HEK293 (cell line): ENCODE results near the gene TEX9.

ENCODE experiments used
- CTCF ChIA-PET: fragments of 350-600 bp; formaldehyde crosslinking; extraction: SDS; loops from one replicate; lab custom pipeline; 2021; ENCODE audit warnings: antibody characterized with exemption; lab: Yijun Ruan, JAX
- POLR2A ChIA-PET: fragments of 300-600 bp; formaldehyde crosslinking; extraction: SDS; loops from one replicate; lab custom pipeline; 2020; ENCODE audit warnings: antibody characterized with exemption, inconsistent platforms; lab: Yijun Ruan, JAX
- H3K27ac ChIP-seq: fragments of 200-500 bp; sonication (Bioruptor generic); 2 replicates; pipeline ENCODE4 v1.5.1; 2014; ENCODE audit warnings: low read depth, low read length, control low read depth, inconsistent platforms; ENCODE audit errors: extremely low read depth
- H3K36me3 ChIP-seq, 2 experiments: fragments of 200-500 bp in 1 of 2; sonication (Bioruptor generic) in 1 of 2; 1 replicate in 1 of 2; 2 replicates in 1 of 2; pipeline ENCODE4 v1.5.1; 2014 to 2017; ENCODE audit warnings: inconsistent platforms in 2 of 2, low read length in 2 of 2; ENCODE audit not compliant: control insufficient read depth in 2 of 2, insufficient read depth in 1 of 2
- H3K4me1 ChIP-seq: fragments of 200-500 bp; sonication (Bioruptor generic); 2 replicates; pipeline ENCODE4 v1.5.1; 2014; ENCODE audit warnings: mild to moderate bottlenecking, low read length, inconsistent platforms; ENCODE audit not compliant: control insufficient read depth, insufficient read depth
- H3K4me3 ChIP-seq: 2 replicates; pipeline ENCODE4 v1.5.1; 2011; ENCODE audit warnings: low read depth, mild to moderate bottlenecking, control low read depth, low read length, moderate library complexity
- H3K9me3 ChIP-seq: fragments of 200-500 bp; sonication (Bioruptor generic); 2 replicates; pipeline ENCODE4 v1.5.1; 2014; ENCODE audit warnings: low read depth, low read length, inconsistent platforms; ENCODE audit not compliant: control insufficient read depth, insufficient read depth
- BCL11B ChIP-seq: fragments of 450-650 bp; formaldehyde crosslinking; IDR thresholded peaks from 2 replicates; pipeline ENCODE4 v1.5.1; 2016; ENCODE audit warnings: low read depth, missing biosample characterization, missing genetic modification characterization
- GFI1B ChIP-seq: fragments of 450-650 bp; formaldehyde crosslinking; IDR thresholded peaks from 2 replicates; pipeline ENCODE4 v1.5.1; 2016; ENCODE audit warnings: missing biosample characterization, missing genetic modification characterization
- IKZF3 ChIP-seq: fragments of 450-650 bp; IDR thresholded peaks from 2 replicates; pipeline ENCODE4 v1.5.0; 2018; ENCODE audit warnings: missing biosample characterization, mild to moderate bottlenecking, missing genetic modification characterization, moderate library complexity
- KLF10 ChIP-seq: fragments of 450-650 bp; IDR thresholded peaks from 2 replicates; pipeline ENCODE4 v1.5.1; 2018; ENCODE audit warnings: missing biosample characterization, mild to moderate bottlenecking, missing genetic modification characterization
- KLF8 ChIP-seq: fragments of 450-650 bp; formaldehyde crosslinking; IDR thresholded peaks from 2 replicates; pipeline ENCODE4 v1.5.1; 2016; ENCODE audit warnings: missing biosample characterization, missing genetic modification characterization
- MZF1 ChIP-seq: fragments of 450-650 bp; formaldehyde crosslinking; IDR thresholded peaks from 2 replicates; pipeline ENCODE4 v1.5.1; 2017; ENCODE audit warnings: missing biosample characterization, missing genetic modification characterization, borderline replicate concordance
- OVOL3 ChIP-seq: fragments of 450-650 bp; formaldehyde crosslinking; IDR thresholded peaks from 2 replicates; pipeline ENCODE4 v1.5.1; 2016; ENCODE audit warnings: missing biosample characterization, missing genetic modification characterization
- PRDM1 ChIP-seq: fragments of 450-650 bp; formaldehyde crosslinking; IDR thresholded peaks from 2 replicates; pipeline ENCODE4; 2016; ENCODE audit warnings: missing biosample characterization, missing genetic modification characterization
- ZEB2 ChIP-seq: fragments of 450-650 bp; formaldehyde crosslinking; IDR thresholded peaks from 2 replicates; pipeline ENCODE4 v1.5.1; 2016; ENCODE audit warnings: missing biosample characterization, missing genetic modification characterization
- ZNF132 ChIP-seq: fragments of 450-650 bp; formaldehyde crosslinking; IDR thresholded peaks from 2 replicates; pipeline ENCODE4 v1.5.1; 2017; ENCODE audit warnings: missing biosample characterization, missing genetic modification characterization, borderline replicate concordance
- ZNF169 ChIP-seq: fragments of 450-650 bp; formaldehyde crosslinking; IDR thresholded peaks from 2 replicates; pipeline ENCODE4 v1.5.1; 2016; ENCODE audit warnings: missing biosample characterization, missing genetic modification characterization
- ZNF223 ChIP-seq: fragments of 450-650 bp; formaldehyde crosslinking; IDR thresholded peaks from 2 replicates; pipeline ENCODE4 v1.5.1; 2016; ENCODE audit warnings: missing biosample characterization, missing genetic modification characterization
- ZNF248 ChIP-seq: fragments of 450-650 bp; formaldehyde crosslinking; IDR thresholded peaks from 2 replicates; pipeline ENCODE4 v1.5.1; 2017; ENCODE audit warnings: missing biosample characterization, missing genetic modification characterization
- ZNF302 ChIP-seq: fragments of 450-650 bp; formaldehyde crosslinking; IDR thresholded peaks from 2 replicates; pipeline ENCODE4 v1.5.1; 2016; ENCODE audit warnings: missing biosample characterization, missing genetic modification characterization, low read depth
- ZNF394 ChIP-seq: fragments of 450-650 bp; formaldehyde crosslinking; IDR thresholded peaks from 2 replicates; pipeline ENCODE4 v1.5.1; 2016; ENCODE audit warnings: missing biosample characterization, missing genetic modification characterization, mild to moderate bottlenecking, moderate library complexity, borderline replicate concordance
- ZNF548 ChIP-seq: fragments of 450-650 bp; formaldehyde crosslinking; IDR thresholded peaks from 2 replicates; pipeline ENCODE4 v1.5.1; 2016; ENCODE audit warnings: missing biosample characterization, missing genetic modification characterization
- ZNF560 ChIP-seq: fragments of 450-650 bp; formaldehyde crosslinking; IDR thresholded peaks from 2 replicates; pipeline ENCODE4 v1.5.1; 2017; ENCODE audit warnings: missing biosample characterization, missing genetic modification characterization, borderline replicate concordance
- ZNF571 ChIP-seq: fragments of 450-650 bp; formaldehyde crosslinking; IDR thresholded peaks from 2 replicates; pipeline ENCODE4 v1.5.0; 2017; ENCODE audit warnings: missing biosample characterization, missing genetic modification characterization
- ZNF600 ChIP-seq: fragments of 450-650 bp; formaldehyde crosslinking; IDR thresholded peaks from 2 replicates; pipeline ENCODE4 v1.5.1; 2016; ENCODE audit warnings: missing biosample characterization, missing genetic modification characterization
- ZNF624 ChIP-seq: fragments of 450-650 bp; formaldehyde crosslinking; IDR thresholded peaks from 2 replicates; pipeline ENCODE4 v1.5.1; 2017; ENCODE audit warnings: missing biosample characterization, missing genetic modification characterization
- ZNF660 ChIP-seq: fragments of 450-650 bp; IDR thresholded peaks from 2 replicates; pipeline ENCODE4 v1.5.1; 2018; ENCODE audit warnings: missing biosample characterization, mild to moderate bottlenecking, missing genetic modification characterization
- ZNF791 ChIP-seq: fragments of 450-650 bp; formaldehyde crosslinking; IDR thresholded peaks from 2 replicates; pipeline ENCODE4 v1.5.1; 2016; ENCODE audit warnings: missing biosample characterization, missing genetic modification characterization
- ZNF830 ChIP-seq: fragments of 450-650 bp; IDR thresholded peaks from 2 replicates; pipeline ENCODE4 v1.5.0; 2018; ENCODE audit warnings: missing biosample characterization, missing genetic modification characterization, low read depth, mild to moderate bottlenecking, moderate library complexity
- ZNF843 ChIP-seq: fragments of 450-650 bp; formaldehyde crosslinking; IDR thresholded peaks from 2 replicates; pipeline ENCODE4 v1.5.1; 2016; ENCODE audit warnings: missing biosample characterization, missing genetic modification characterization
- ZXDB ChIP-seq: fragments of 450-650 bp; formaldehyde crosslinking; IDR thresholded peaks from 2 replicates; pipeline ENCODE4 v1.5.1; 2016; ENCODE audit warnings: missing biosample characterization, missing genetic modification characterization
- TF ChIP-seq, protein P1 (sequence below): fragments of 450-650 bp; formaldehyde crosslinking; IDR thresholded peaks from 2 replicates; pipeline ENCODE4 v1.5.1; 2016; ENCODE audit warnings: missing biosample characterization, missing genetic modification characterization
- TF ChIP-seq, protein P2 (sequence below): fragments of 450-650 bp; formaldehyde crosslinking; IDR thresholded peaks from 2 replicates; pipeline ENCODE4 v1.5.1; 2016; ENCODE audit warnings: missing biosample characterization, missing genetic modification characterization
- TF ChIP-seq, protein P3 (sequence below): fragments of 450-650 bp; formaldehyde crosslinking; IDR thresholded peaks from 2 replicates; pipeline ENCODE4 v1.5.1; 2016; ENCODE audit warnings: missing biosample characterization, missing genetic modification characterization
- TF ChIP-seq, protein P4 (sequence below): fragments of 450-650 bp; formaldehyde crosslinking; IDR thresholded peaks from 2 replicates; pipeline ENCODE4 v1.5.1; 2016; ENCODE audit warnings: missing biosample characterization, missing genetic modification characterization
- TF ChIP-seq, protein P5 (sequence below): fragments of 450-650 bp; formaldehyde crosslinking; IDR thresholded peaks from 2 replicates; pipeline ENCODE4; 2016; ENCODE audit warnings: missing biosample characterization, missing genetic modification characterization

TEX9 gene

DNA sequence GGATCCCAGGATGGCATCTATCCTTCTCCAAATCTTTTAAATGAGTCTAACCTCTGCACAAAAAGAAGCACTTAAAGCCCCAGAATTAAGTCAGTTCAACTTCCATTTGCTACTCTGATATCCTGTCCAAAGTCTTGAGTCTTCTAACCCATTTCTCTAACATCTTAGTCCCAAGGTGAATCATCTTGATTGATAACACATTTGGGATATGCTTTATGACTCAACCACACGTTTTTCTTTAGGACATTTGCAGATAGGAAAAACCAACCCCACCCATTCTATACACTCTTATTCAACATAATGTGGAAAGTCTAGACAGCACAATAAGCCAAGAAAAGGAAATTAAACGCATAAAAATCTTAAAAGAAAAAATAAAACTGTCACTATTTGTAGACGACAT, 18.8 kb upstream of the TEX9 start:
- ChIA-PET CTCF (no interaction called here), POLR2A (no interaction called here)
- Histone ChIP-seq H3K4me3 (no peak overlapping the region), H3K27ac (no peak overlapping the region)
- TF ChIP-seq IKZF3 (tag by site-specific recombination) (no peak), PRDM1 (tag by site-specific recombination) (no peak), ZNF830 (no peak), MZF1 (no peak), KLF8 (tag by site-specific recombination) (no peak), ZNF624 (tag by site-specific recombination) (no peak), GFI1B (tag by site-specific recombination) (no peak), ZNF132 (tag by site-specific recombination) (no peak), ZXDB (no peak), ZNF843 (tag by site-specific recombination) (no peak), ZEB2 (tag by site-specific recombination) (no peak), ZNF248 (tag by site-specific recombination) (no peak), ZNF548 (tag by site-specific recombination) (no peak), ZNF394 (tag by site-specific recombination) (no peak), OVOL3 (tag by site-specific recombination) (no peak)
- TF ChIP-seq, protein P1, sequence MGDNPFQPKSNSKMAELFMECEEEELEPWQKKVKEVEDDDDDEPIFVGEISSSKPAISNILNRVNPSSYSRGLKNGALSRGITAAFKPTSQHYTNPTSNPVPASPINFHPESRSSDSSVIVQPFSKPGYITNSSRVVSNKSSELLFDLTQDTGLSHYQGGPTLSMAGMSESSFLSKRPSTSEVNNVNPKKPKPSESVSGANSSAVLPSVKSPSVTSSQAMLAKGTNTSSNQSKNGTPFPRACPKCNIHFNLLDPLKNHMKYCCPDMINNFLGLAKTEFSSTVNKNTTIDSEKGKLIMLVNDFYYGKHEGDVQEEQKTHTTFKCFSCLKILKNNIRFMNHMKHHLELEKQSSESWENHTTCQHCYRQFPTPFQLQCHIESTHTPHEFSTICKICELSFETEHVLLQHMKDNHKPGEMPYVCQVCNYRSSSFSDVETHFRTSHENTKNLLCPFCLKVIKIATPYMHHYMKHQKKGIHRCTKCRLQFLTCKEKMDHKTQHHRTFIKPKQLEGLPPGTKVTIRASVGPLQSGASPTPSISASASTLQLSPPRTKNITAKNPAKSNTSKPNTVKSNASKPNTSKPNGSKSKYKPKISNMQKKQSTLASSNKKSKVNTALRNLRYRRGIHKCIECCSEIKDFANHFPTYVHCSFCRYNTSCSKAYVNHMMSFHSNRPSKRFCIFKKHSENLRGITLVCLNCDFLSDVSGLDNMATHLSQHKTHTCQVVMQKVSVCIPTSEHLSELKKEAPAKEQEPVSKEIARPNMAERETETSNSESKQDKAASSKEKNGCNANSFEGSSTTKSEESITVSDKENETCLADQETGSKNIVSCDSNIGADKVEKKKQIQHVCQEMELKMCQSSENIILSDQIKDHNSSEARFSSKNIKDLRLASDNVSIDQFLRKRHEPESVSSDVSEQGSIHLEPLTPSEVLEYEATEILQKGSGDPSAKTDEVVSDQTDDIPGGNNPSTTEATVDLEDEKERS = no peak
- TF ChIP-seq, protein P2, sequence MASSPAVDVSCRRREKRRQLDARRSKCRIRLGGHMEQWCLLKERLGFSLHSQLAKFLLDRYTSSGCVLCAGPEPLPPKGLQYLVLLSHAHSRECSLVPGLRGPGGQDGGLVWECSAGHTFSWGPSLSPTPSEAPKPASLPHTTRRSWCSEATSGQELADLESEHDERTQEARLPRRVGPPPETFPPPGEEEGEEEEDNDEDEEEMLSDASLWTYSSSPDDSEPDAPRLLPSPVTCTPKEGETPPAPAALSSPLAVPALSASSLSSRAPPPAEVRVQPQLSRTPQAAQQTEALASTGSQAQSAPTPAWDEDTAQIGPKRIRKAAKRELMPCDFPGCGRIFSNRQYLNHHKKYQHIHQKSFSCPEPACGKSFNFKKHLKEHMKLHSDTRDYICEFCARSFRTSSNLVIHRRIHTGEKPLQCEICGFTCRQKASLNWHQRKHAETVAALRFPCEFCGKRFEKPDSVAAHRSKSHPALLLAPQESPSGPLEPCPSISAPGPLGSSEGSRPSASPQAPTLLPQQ (tag by site-specific recombination) = no peak
- TF ChIP-seq, protein P3, sequence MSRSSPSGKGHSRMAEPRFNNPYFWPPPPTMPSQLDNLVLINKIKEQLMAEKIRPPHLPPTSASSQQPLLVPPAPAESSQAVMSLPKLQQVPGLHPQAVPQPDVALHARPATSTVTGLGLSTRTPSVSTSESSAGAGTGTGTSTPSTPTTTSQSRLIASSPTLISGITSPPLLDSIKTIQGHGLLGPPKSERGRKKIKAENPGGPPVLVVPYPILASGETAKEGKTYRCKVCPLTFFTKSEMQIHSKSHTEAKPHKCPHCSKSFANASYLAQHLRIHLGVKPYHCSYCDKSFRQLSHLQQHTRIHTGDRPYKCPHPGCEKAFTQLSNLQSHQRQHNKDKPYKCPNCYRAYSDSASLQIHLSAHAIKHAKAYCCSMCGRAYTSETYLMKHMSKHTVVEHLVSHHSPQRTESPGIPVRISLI (tag by site-specific recombination) = no peak
- TF ChIP-seq, protein P4, sequence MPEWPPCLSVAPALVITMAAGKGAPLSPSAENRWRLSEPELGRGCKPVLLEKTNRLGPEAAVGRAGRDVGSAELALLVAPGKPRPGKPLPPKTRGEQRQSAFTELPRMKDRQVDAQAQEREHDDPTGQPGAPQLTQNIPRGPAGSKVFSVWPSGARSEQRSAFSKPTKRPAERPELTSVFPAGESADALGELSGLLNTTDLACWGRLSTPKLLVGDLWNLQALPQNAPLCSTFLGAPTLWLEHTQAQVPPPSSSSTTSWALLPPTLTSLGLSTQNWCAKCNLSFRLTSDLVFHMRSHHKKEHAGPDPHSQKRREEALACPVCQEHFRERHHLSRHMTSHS (tag by site-specific recombination) = no peak
- TF ChIP-seq, all 188 proteins: peak for 0
- Histone ChIP-seq H3K4me1 (no peaks in the 10 kb centered on the region), H3K36me3 (no peaks in the 10 kb centered on the region), H3K9me3 (no peaks in the 10 kb centered on the region)

DNA sequence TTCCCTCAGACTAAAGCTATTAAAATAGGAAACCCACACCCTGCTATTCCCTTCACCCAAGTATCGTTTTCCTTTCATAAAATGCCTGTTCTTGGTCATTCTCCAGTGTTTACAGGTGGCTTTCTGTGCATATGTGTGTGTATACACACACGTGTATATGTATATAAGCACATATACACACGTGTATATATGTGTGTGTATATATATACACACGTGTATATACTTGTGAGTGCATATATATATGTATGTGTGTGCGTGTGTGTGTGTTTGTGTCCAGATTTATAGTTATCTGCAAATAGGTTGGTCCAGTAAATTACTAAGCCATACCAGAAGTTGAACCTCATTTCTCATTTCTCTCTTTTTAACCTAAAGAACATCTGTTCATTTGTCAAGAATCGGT, 15.7 kb upstream of the TEX9 start:
- Histone ChIP-seq H3K4me1 (no peaks in the 10 kb centered on the region), H3K27ac (no peak overlapping the region), H3K36me3 (no peaks in the 10 kb centered on the region), H3K9me3 (no peaks in the 10 kb centered on the region), H3K4me3 (no peak overlapping the region)
- ChIA-PET POLR2A (no interaction called here), CTCF (no interaction called here)
- TF ChIP-seq ZNF791 (no peak), ZNF660 (tag by site-specific recombination) (no peak), ZNF600 (no peak), ZNF302 (tag by site-specific recombination) (no peak), ZNF394 (tag by site-specific recombination) (no peak), BCL11B (tag by site-specific recombination) (no peak), ZNF169 (tag by site-specific recombination) (no peak), ZNF223 (tag by site-specific recombination) (no peak), KLF10 (no peak), ZNF571 (tag by site-specific recombination) (no peak), ZNF560 (no peak)
- TF ChIP-seq, protein P5, sequence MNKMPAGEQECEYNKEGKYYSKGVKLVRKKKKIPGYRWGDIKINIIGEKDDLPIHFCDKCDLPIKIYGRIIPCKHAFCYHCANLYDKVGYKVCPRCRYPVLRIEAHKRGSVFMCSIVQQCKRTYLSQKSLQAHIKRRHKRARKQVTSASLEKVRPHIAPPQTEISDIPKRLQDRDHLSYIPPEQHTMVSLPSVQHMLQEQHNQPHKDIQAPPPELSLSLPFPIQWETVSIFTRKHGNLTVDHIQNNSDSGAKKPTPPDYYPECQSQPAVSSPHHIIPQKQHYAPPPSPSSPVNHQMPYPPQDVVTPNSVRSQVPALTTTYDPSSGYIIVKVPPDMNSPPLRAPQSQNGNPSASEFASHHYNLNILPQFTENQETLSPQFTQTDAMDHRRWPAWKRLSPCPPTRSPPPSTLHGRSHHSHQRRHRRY = no peak
